Activated naive CD8-positive, alpha-beta T cell treated with anti-CD3 and anti-CD28 coated beads, Interleukin-2, amount 10 ng/mL, durations not matched to agents 7 days and 5 days (primary cell): Measurements from ENCODE around the gene AQP2. TPM values are rescaled to one million over a fixed set of nuclear protein-coding genes. Genes with fewer than 3 reads are reported as not detected.

Experiments
- ATAC-seq: fragments of 150-1000 bp; cut with Tn5 transposase; one replicate; pipeline ENCODE4 v1.10.0; 2021; ENCODE audit warnings: low read depth, moderate library complexity
- POLR2A ChIA-PET: fragments of 350-600 bp; sonication (Branson Sonifier 250); formaldehyde crosslinking; loops from one replicate; lab custom pipeline; 2021; ENCODE audit warnings: antibody characterized with exemption; lab: Charles Lee
- DNase-seq: peaks from one replicate; pipeline ENCODE4 v3.0.0; 2021
- H3K27ac Mint-ChIP-seq: one replicate; pipeline ENCODE4 v1.8.0; 2022; ENCODE audit warnings: mild to moderate bottlenecking, mixed read lengths
- H3K27me3 Mint-ChIP-seq: one replicate; pipeline ENCODE4 v1.8.0; 2022; ENCODE audit warnings: mild to moderate bottlenecking, moderate library complexity, mixed read lengths
- H3K36me3 Mint-ChIP-seq: one replicate; pipeline ENCODE4 v1.8.0; 2021; ENCODE audit warnings: mild to moderate bottlenecking, mixed read lengths
- H3K4me1 Mint-ChIP-seq: one replicate; pipeline ENCODE4 v1.8.0; 2021; ENCODE audit warnings: mixed read lengths
- H3K4me3 Mint-ChIP-seq: one replicate; pipeline ENCODE4 v1.8.0; 2022; ENCODE audit warnings: mild to moderate bottlenecking, moderate library complexity, mixed read lengths
- H3K9me3 Mint-ChIP-seq: one replicate; pipeline ENCODE4 v1.8.0; 2021; ENCODE audit warnings: mixed read lengths
- total RNA-seq, 2 experiments: library from RNA; stranded (reverse); gene quantifications; one replicate each; pipeline ENCODE4 v1.2.3, GENCODE V29; 2021

Gene AQP2, protein sequence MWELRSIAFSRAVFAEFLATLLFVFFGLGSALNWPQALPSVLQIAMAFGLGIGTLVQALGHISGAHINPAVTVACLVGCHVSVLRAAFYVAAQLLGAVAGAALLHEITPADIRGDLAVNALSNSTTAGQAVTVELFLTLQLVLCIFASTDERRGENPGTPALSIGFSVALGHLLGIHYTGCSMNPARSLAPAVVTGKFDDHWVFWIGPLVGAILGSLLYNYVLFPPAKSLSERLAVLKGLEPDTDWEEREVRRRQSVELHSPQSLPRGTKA
- not detected for total RNA-seq

GRCh38 chr12:49950273-49951251 lies at the start of gene AQP2:
Gene AQP2 (plus strand): TSS chr12:49950737. CDS start chr12:49950831, 94 bp downstream.
- peaks cover 4% of the 10 kb centered on the region for H3K4me1 Mint-ChIP-seq
- DNase-seq (peak; percentile 19), ATAC-seq (no peak)
- H3K27ac Mint-ChIP-seq = no peak within 1 kb of the TSS
- no peaks in the 10 kb centered on the region for H3K9me3 Mint-ChIP-seq
- POLR2A ChIA-PET = no interaction called here
- H3K27me3 Mint-ChIP-seq = peaks cover 25% of the 10 kb centered on the region
- no peaks in the 10 kb centered on the region for H3K36me3 Mint-ChIP-seq
- no peak within 1 kb of the TSS for H3K4me3 Mint-ChIP-seq

DNA sequence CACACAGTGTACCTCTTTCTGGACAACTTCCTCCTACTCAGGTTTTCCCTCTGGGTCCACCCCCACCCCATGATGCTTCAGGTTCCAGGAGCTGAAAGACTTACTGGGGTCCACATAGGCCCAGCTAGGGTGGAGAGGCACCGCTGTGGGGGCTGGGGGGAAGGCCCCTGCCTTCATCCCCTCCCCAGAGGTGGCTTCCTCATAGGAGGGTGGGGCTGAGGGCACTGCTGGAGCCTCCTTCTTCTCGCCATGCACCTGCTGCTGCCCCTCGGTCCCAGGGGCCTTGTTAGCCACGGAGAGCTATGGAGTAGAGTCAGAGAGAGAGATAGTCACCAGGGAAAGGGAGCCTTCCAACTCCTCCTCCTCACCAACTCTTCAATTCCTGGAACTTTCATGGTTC lies 49.5 kb upstream of the AQP2 start:
- DNase-seq (no peak), ATAC-seq (no peak)
- H3K27me3 Mint-ChIP-seq = peaks cover 31% of the 10 kb centered on the region
- no peak overlapping the region for H3K4me3 Mint-ChIP-seq
- H3K36me3 Mint-ChIP-seq = no peaks in the 10 kb centered on the region
- peaks cover 13% of the 10 kb centered on the region for H3K4me1 Mint-ChIP-seq
- H3K27ac Mint-ChIP-seq = no peak overlapping the region
- H3K9me3 Mint-ChIP-seq = no peaks in the 10 kb centered on the region
- POLR2A ChIA-PET = no interaction called here

GRCh38 chr12:49901986-49902385 lies 48.6 kb upstream of the AQP2 start:
- POLR2A ChIA-PET = no interaction called here
- Mint-ChIP-seq H3K4me1 (peaks cover 13% of the 10 kb centered on the region), H3K9me3 (no peaks in the 10 kb centered on the region), H3K27ac (no peak overlapping the region), H3K36me3 (no peaks in the 10 kb centered on the region), H3K4me3 (no peak overlapping the region), H3K27me3 (peaks cover 38% of the 10 kb centered on the region)
- ATAC-seq (no peak), DNase-seq (no peak)

DNA sequence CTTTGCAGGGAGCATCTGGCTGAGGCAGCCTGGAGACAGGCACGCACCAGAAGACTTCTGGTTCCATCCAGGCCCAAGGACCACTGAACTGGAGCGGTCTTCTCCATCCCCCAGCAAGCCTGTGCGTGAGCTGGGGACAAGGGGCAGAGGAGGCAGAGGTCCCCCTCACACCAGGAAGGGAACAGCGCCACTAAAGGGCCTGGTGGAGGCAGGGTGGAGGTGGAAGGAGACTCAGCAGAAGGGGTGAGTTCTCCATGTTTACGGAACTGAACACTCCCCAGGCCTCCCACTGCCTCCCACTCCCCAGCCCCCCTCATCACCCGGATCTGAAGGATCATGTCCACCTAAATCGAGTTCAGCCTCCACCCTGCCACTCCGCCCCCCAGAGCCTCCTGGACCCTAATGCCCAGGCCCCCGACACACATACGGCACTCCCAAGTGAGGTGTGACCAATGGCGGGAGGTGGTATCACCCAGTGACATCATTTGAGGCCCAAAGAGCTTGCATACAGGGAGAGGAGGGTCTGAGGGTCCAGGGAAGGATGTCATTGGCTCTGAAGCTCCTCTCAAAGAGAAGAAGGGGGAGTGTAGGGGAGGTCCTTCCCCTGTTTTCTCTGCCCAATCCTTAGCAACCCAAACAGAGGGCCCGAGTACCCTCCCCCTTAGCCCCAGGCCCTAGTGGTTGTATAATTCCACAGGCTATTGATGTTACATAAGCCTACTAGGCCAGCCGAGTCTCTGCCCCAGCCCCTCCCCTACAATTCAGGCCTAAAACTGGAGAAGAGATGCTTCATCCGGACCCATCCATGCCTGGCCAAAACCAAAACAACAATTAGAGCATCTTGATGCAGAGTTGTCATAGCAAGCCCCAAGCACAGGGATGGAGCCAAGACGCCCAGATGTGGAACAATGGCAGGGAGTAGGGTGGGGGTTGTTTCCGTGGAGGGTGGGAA lies 47.9 kb upstream of the AQP2 start:
- no peak overlapping the region for H3K27ac Mint-ChIP-seq
- POLR2A ChIA-PET = no interaction called here
- ATAC-seq = no peak

GRCh38 chr12:49903351-49903699 lies 47.2 kb upstream of the AQP2 start:
- no peaks in the 10 kb centered on the region for H3K9me3 Mint-ChIP-seq
- peaks cover 13% of the 10 kb centered on the region for H3K4me1 Mint-ChIP-seq
- peak overlapping the region; percentile 37 for H3K27ac Mint-ChIP-seq
- ATAC-seq (peak; percentile 11), DNase-seq (no peak)
- H3K27me3 Mint-ChIP-seq = peaks cover 35% of the 10 kb centered on the region
- peak overlapping the region; percentile 68 for H3K4me3 Mint-ChIP-seq
- POLR2A ChIA-PET = no interaction called here
- no peaks in the 10 kb centered on the region for H3K36me3 Mint-ChIP-seq

More for the DNA sequence above, 47.9 kb upstream of the AQP2 start:
- H3K36me3 Mint-ChIP-seq = no peaks in the 10 kb centered on the region
- no peak overlapping the region for H3K4me3 Mint-ChIP-seq
- no peaks in the 10 kb centered on the region for H3K9me3 Mint-ChIP-seq
- DNase-seq = no peak
- peaks cover 39% of the 10 kb centered on the region for H3K27me3 Mint-ChIP-seq
- H3K4me1 Mint-ChIP-seq = peaks cover 13% of the 10 kb centered on the region

DNA sequence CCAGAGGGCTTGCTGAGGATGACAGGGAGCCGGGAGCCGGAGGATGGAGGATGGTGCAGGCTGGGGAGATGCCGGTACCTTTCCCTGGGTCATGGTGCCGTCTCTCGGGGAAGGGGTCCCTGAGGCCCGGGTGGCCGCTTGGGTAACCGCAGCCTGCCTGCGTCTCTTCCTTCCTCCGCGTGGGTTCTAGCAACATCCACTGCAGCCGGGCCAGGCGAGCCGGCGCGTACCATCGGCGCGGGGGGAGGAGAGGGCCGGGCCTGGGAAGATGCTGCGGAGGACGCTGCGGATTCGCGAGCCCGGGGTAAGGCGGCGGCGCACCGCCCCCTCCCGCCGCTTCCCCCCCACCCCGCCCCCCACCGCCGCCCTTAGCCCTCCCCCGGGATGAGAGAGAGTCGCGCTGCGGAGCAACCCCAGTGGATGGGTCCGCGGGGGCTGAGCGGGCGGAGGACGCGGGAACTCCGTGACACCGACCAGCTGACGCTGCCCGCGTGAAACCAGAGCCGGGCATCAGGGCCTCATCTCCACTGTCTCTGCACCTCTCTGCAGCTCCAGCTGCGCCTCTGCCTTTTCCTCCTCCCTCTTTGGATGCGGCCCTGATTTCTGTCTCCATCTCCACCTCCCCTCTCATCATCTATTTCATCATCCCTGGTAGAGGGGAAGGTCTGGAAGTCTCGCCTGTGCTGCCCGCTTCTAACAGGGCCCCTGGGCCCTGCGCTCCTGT lies 46.7 kb upstream of the AQP2 start, which contains the start of gene FAIM2:
FAIM2 (minus strand) TSS at position 201 of the 724 bp plus-strand sequence; CDS start at position 93, 108 bp downstream.
- peak within 1 kb of the TSS; percentile 87 for H3K4me3 Mint-ChIP-seq
- H3K4me1 Mint-ChIP-seq = peaks cover 13% of the 10 kb centered on the region
- H3K36me3 Mint-ChIP-seq = no peaks in the 10 kb centered on the region
- peak; percentile 86 for ATAC-seq
- peak; percentile 71 for DNase-seq
- POLR2A ChIA-PET = no interaction called here
- peaks cover 33% of the 10 kb centered on the region for H3K27me3 Mint-ChIP-seq
- peak within 1 kb of the TSS; percentile 62 for H3K27ac Mint-ChIP-seq
- H3K9me3 Mint-ChIP-seq = no peaks in the 10 kb centered on the region

- Mint-ChIP-seq H3K4me3 (peak overlapping the region; percentile 87), H3K27me3 (peaks cover 30% of the 10 kb centered on the region), H3K36me3 (no peaks in the 10 kb centered on the region), H3K27ac (peak overlapping the region; percentile 62), H3K9me3 (no peaks in the 10 kb centered on the region), H3K4me1 (peaks cover 14% of the 10 kb centered on the region)
- DNase-seq (no peak), ATAC-seq (no peak)
- POLR2A ChIA-PET = no interaction called here
Measured at GRCh38 chr12:49904601-49905000, 45.9 kb upstream of the AQP2 start.

GRCh38 chr12:49905718-49906314 lies 44.7 kb upstream of the AQP2 start:
- Mint-ChIP-seq H3K9me3 (no peaks in the 10 kb centered on the region), H3K4me1 (peaks cover 13% of the 10 kb centered on the region), H3K36me3 (no peaks in the 10 kb centered on the region), H3K4me3 (no peak overlapping the region), H3K27ac (no peak overlapping the region), H3K27me3 (peaks cover 29% of the 10 kb centered on the region)
- POLR2A ChIA-PET = no interaction called here
- ATAC-seq (no peak), DNase-seq (no peak)

DNA sequence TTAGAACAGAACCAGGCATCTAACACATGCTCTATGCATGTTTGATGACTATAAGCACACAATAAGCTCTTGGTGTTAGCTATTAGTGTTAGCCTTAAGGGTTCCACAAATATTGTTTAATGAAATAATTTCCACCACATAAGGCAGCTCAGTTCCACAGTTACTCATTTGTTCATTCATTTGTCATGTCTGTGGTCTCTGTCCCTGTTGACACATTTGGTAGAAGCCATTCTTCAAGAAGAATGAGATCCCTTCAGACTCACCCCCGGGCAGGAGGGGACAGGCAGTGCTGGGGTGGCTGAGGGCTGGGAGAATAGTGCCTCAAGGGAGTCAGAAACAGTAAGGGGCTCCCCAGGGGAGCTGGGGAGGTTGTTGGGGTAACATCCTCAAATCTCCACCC lies 43.2 kb upstream of the AQP2 start:
- POLR2A ChIA-PET = no interaction called here
- ATAC-seq (no peak), DNase-seq (no peak)
- Mint-ChIP-seq H3K4me3 (no peak overlapping the region), H3K9me3 (no peaks in the 10 kb centered on the region), H3K27ac (no peak overlapping the region), H3K27me3 (peaks cover 25% of the 10 kb centered on the region), H3K4me1 (peaks cover 13% of the 10 kb centered on the region), H3K36me3 (no peaks in the 10 kb centered on the region)

- DNase-seq (no peak), ATAC-seq (no peak)
- POLR2A ChIA-PET = interaction anchor here (0.5 kb wide), 1 partner anchor 153 kb away, joined by 4 read pairs; no protein-coding TSS in a partner anchor
- Mint-ChIP-seq H3K27ac (peak overlapping the region; percentile 50), H3K4me3 (no peak overlapping the region), H3K9me3 (no peaks in the 10 kb centered on the region), H3K27me3 (peaks cover 22% of the 10 kb centered on the region), H3K4me1 (peaks cover 5% of the 10 kb centered on the region), H3K36me3 (no peaks in the 10 kb centered on the region)
Measured at GRCh38 chr12:49909356-49909755, 41.2 kb upstream of the AQP2 start.

- ATAC-seq = no peak
- peaks cover 17% of the 10 kb centered on the region for H3K27me3 Mint-ChIP-seq
- no peak overlapping the region for H3K27ac Mint-ChIP-seq
- H3K9me3 Mint-ChIP-seq = no peaks in the 10 kb centered on the region
- H3K4me3 Mint-ChIP-seq = no peak overlapping the region
- POLR2A ChIA-PET = no interaction called here
- H3K36me3 Mint-ChIP-seq = no peaks in the 10 kb centered on the region
- no peak for DNase-seq
- H3K4me1 Mint-ChIP-seq = peaks cover 1% of the 10 kb centered on the region
Measured at GRCh38 chr12:49909826-49910225, 40.7 kb upstream of the AQP2 start.
